Stimulated activated CD4-positive, alpha-beta T cell treated with anti-CD3 and anti-CD28 coated beads, TNF-alpha, amount 100 ng/mL, for 1 hour (primary cell): ENCODE data around the gene FAM13A.

Experiments used
- DNase-seq, 3 donors: peaks; one replicate each; pipeline ENCODE4 v3.0.0-alpha.2; 2020; ENCODE audit warnings: low read depth in 3 of 3, low spot score in 1 of 3

Gene FAM13A

GRCh38 chr4:88816360-88816759 lies 240.6 kb downstream of the FAM13A start:
- no peak for DNase-seq

- DNase-seq, result no peak
These were observed 242.9 kb downstream of the FAM13A start for GRCh38 chr4:88814043-88814617.

- DNase-seq, result no peak
These were observed 244.0 kb downstream of the FAM13A start for GRCh38 chr4:88813013-88813412.

GRCh38 chr4:88812420-88812819 lies 244.6 kb downstream of the FAM13A start:
- no peak for DNase-seq

GRCh38 chr4:88811904-88812303 lies 245.1 kb downstream of the FAM13A start:
- DNase-seq, result no peak

- DNase-seq, result no peak
These were observed 246.7 kb downstream of the FAM13A start for GRCh38 chr4:88810325-88810724.

GRCh38 chr4:88809576-88810219 lies 247.3 kb downstream of the FAM13A start:
- DNase-seq, result no peak

GRCh38 chr4:88809101-88809500 lies 247.9 kb downstream of the FAM13A start:
- no peak for DNase-seq

- no peak for DNase-seq
These were observed 249.5 kb downstream of the FAM13A start for GRCh38 chr4:88807499-88807898.

GRCh38 chr4:88804234-88804633 lies 252.8 kb downstream of the FAM13A start:
- DNase-seq, result no peak

GRCh38 chr4:88803600-88804096 lies 253.3 kb downstream of the FAM13A start:
- no peak for DNase-seq

GRCh38 chr4:88802585-88803286 lies 254.2 kb downstream of the FAM13A start:
- DNase-seq, result no peak

GRCh38 chr4:88802138-88802537 lies 254.8 kb downstream of the FAM13A start:
- DNase-seq, result no peak

GRCh38 chr4:88799900-88800299 lies 257.1 kb downstream of the FAM13A start:
- DNase-seq, result no peak

GRCh38 chr4:88797725-88798124 lies 259.3 kb downstream of the FAM13A start:
- DNase-seq, result no peak

- DNase-seq, result no peak
These were observed 260.4 kb downstream of the FAM13A start for GRCh38 chr4:88796545-88796944.

- no peak for DNase-seq
These were observed 262.0 kb downstream of the FAM13A start for GRCh38 chr4:88794952-88795351.

- DNase-seq, result no peak
These were observed 262.8 kb downstream of the FAM13A start for GRCh38 chr4:88794087-88794690.

- no peak for DNase-seq
These were observed 263.5 kb downstream of the FAM13A start for GRCh38 chr4:88793475-88793874.

- no peak for DNase-seq
These were observed 264.2 kb downstream of the FAM13A start for GRCh38 chr4:88792821-88793220.

- DNase-seq, result no peak
These were observed 264.7 kb downstream of the FAM13A start for GRCh38 chr4:88792268-88792781.

GRCh38 chr4:88791274-88791673 lies 265.7 kb downstream of the FAM13A start:
- DNase-seq, result no peak
